ENCODE measurements around the gene NISCH.

NISCH gene

DNA sequence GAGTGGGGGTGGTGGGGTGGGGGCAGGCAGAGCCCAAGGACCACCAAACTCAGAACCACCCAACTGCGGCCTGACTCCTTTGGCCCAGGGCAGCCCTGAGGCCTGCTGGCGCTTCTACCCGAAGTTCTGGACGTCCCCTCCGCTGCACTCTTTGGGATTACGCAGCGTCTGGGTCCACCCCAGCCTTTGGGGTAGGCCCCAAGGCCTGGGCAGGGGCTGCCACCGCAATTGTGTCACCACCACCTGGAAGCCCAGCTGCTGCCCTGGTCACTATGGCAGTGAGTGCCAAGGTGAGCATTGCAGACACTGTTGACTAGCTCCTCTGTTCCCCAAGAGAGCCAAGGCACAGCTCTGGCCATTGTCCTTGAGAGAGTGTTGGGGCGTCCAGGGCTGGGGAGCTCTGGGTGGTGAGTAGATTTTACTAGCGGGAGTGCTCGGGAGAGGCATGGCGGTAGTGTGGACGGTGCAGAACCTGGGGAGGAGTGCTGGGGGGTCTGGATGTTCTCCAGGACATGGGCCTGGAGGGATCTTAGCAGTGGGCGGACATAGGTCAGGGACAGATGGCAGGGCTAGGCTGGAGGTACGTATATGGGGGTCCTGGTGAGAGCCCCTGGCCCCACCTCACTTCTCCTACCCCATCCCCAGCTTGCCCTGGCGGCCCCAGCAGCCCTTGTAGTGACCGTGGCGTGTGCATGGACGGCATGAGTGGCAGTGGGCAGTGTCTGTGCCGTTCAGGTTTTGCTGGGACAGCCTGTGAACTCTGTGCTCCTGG is 65.5 kb downstream of the NISCH start:
- Histone ChIP-seq H3K4me3 (ENCODE audit: low read length) (no peak overlapping the region), H2AFZ (ENCODE audit: low read depth, low read length) (no peak overlapping the region), H3K79me2 (ENCODE audit: low read length) (no peaks in the 10 kb centered on the region), H3K9ac (ENCODE audit: low read length) (no peak overlapping the region), H3K4me2 (ENCODE audit: low read length) (no peak overlapping the region), H3K36me3 (replicated peaks; ENCODE audit: low read depth, low read length) (peaks cover 13% of the 10 kb centered on the region), H4K20me1 (ENCODE audit: insufficient read depth, low read length) (no peaks in the 10 kb centered on the region; the same call in 1 of the 2 replicates), H3K9me3 (ENCODE audit: insufficient read depth, low read length) (no peaks in the 10 kb centered on the region), H3K27me3 (ENCODE audit: low read depth, low read length) (no peaks in the 10 kb centered on the region), H3K4me1 (ENCODE audit: low read length) (no peaks in the 10 kb centered on the region), H3K27ac (ENCODE audit: low read length) (no peak overlapping the region)
- TF ChIP-seq, protein P1, sequence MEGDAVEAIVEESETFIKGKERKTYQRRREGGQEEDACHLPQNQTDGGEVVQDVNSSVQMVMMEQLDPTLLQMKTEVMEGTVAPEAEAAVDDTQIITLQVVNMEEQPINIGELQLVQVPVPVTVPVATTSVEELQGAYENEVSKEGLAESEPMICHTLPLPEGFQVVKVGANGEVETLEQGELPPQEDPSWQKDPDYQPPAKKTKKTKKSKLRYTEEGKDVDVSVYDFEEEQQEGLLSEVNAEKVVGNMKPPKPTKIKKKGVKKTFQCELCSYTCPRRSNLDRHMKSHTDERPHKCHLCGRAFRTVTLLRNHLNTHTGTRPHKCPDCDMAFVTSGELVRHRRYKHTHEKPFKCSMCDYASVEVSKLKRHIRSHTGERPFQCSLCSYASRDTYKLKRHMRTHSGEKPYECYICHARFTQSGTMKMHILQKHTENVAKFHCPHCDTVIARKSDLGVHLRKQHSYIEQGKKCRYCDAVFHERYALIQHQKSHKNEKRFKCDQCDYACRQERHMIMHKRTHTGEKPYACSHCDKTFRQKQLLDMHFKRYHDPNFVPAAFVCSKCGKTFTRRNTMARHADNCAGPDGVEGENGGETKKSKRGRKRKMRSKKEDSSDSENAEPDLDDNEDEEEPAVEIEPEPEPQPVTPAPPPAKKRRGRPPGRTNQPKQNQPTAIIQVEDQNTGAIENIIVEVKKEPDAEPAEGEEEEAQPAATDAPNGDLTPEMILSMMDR (IDR thresholded peaks at IDR 0.05; ENCODE audit: low read depth, low read length): no peak
- TF ChIP-seq EZH2phosphoT487 (IDR thresholded peaks at IDR 0.05; ENCODE audit: low read depth): no peak

DNA sequence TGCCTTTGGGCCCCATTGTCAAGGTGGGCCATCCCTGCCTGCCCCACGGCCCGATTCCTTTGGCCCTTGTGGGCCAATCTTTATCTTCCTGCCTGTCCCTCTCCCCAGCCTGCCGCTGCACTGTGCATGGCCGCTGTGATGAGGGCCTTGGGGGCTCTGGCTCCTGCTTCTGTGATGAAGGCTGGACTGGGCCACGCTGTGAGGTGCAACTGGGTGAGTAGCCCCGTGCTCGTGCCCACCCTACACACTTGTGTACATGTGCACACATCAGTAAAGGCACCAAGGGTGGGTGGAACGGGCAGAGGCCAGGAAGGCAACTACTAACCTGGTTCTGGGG is 66.1 kb downstream of the NISCH start:
- no peak overlapping the region for H3K27ac ChIP-seq (ENCODE audit: low read length)
- no peak overlapping the region for H3K9ac ChIP-seq (ENCODE audit: low read length)
- H3K4me3 ChIP-seq (ENCODE audit: low read length): no peak overlapping the region
- H3K27me3 ChIP-seq (ENCODE audit: low read depth, low read length): no peaks in the 10 kb centered on the region
- H3K4me1 ChIP-seq (ENCODE audit: low read length): no peaks in the 10 kb centered on the region
- no peak overlapping the region for H3K4me2 ChIP-seq (ENCODE audit: low read length)
- TF ChIP-seq EZH2phosphoT487 (IDR thresholded peaks at IDR 0.05; ENCODE audit: low read depth): no peak
- TF ChIP-seq, protein P1 (IDR thresholded peaks at IDR 0.05; ENCODE audit: low read depth, low read length): no peak
- peaks cover 16% of the 10 kb centered on the region for H3K36me3 ChIP-seq (replicated peaks; ENCODE audit: low read depth, low read length)
- H4K20me1 ChIP-seq (ENCODE audit: insufficient read depth, low read length): no peaks in the 10 kb centered on the region; the same call in 1 of the 2 replicates
- no peak overlapping the region for H2AFZ ChIP-seq (ENCODE audit: low read depth, low read length)
- no peaks in the 10 kb centered on the region for H3K9me3 ChIP-seq (ENCODE audit: insufficient read depth, low read length)
- no peaks in the 10 kb centered on the region for H3K79me2 ChIP-seq (ENCODE audit: low read length)

DNA sequence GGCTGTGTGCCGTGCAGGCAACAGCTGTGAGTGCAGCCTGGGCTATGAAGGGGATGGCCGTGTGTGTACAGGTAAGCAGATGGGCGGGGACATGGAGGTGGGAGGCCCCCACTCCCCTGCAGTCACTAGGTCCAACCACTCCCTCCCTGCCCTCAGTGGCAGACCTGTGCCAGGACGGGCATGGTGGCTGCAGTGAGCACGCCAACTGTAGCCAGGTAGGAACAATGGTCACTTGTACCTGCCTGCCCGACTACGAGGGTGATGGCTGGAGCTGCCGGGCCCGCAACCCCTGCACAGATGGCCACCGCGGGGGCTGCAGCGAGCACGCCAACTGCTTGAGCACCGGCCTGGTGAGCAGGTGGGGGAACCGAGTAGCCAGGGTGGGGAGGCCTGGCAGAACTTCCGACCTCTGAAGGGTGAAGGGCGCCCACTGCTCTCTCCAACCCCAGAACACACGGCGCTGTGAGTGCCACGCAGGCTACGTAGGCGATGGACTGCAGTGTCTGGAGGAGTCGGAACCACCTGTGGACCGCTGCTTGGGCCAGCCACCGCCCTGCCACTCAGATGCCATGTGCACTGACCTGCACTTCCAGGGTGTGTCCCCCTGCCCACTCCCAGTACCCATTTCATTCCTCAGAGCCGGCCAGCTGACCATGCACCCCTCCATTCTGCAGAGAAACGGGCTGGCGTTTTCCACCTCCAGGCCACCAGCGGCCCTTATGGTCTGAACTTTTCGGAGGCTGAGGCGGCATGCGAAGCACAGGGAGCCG is 66.7 kb downstream of the NISCH start:
- no peak overlapping the region for H3K4me2 ChIP-seq (ENCODE audit: low read length)
- no peak overlapping the region for H3K27ac ChIP-seq (ENCODE audit: low read length)
- H2AFZ ChIP-seq (ENCODE audit: low read depth, low read length): no peak overlapping the region
- no peaks in the 10 kb centered on the region; the same call in 1 of the 2 replicates for H4K20me1 ChIP-seq (ENCODE audit: insufficient read depth, low read length)
- TF ChIP-seq, protein P1 (IDR thresholded peaks at IDR 0.05; ENCODE audit: low read depth, low read length): no peak
- TF ChIP-seq EZH2phosphoT487 (IDR thresholded peaks at IDR 0.05; ENCODE audit: low read depth): no peak
- H3K27me3 ChIP-seq (ENCODE audit: low read depth, low read length): no peaks in the 10 kb centered on the region
- no peaks in the 10 kb centered on the region for H3K4me1 ChIP-seq (ENCODE audit: low read length)
- H3K9me3 ChIP-seq (ENCODE audit: insufficient read depth, low read length): no peaks in the 10 kb centered on the region
- H3K9ac ChIP-seq (ENCODE audit: low read length): no peak overlapping the region
- H3K36me3 ChIP-seq (replicated peaks; ENCODE audit: low read depth, low read length): peaks cover 16% of the 10 kb centered on the region
- H3K4me3 ChIP-seq (ENCODE audit: low read length): no peak overlapping the region
- H3K79me2 ChIP-seq (ENCODE audit: low read length): no peaks in the 10 kb centered on the region

DNA sequence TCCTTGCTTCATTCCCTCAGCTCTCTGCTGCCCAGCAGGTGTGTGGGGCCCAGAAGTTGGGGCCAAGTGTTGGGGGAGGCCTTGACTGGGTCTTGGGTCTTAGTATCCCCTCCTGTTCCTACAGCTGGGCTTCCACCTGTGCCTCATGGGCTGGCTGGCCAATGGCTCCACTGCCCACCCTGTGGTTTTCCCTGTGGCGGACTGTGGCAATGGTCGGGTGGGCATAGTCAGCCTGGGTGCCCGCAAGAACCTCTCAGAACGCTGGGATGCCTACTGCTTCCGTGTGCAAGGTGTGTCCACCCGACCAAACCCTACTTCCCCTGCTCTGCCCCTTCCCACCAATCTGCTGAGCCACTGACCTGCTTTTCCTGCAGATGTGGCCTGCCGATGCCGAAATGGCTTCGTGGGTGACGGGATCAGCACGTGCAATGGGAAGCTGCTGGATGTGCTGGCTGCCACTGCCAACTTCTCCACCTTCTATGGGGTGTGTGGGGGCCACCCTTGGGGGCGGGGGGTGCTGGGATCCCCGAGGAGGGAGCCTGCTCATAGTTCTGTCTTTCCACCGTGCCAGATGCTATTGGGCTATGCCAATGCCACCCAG is 67.3 kb downstream of the NISCH start:
- Histone ChIP-seq H3K79me2 (ENCODE audit: low read length) (no peaks in the 10 kb centered on the region), H3K36me3 (replicated peaks; ENCODE audit: low read depth, low read length) (peaks cover 22% of the 10 kb centered on the region), H4K20me1 (ENCODE audit: insufficient read depth, low read length) (no peaks in the 10 kb centered on the region; the same call in 1 of the 2 replicates), H2AFZ (ENCODE audit: low read depth, low read length) (no peak overlapping the region), H3K27me3 (ENCODE audit: low read depth, low read length) (no peaks in the 10 kb centered on the region), H3K4me2 (ENCODE audit: low read length) (no peak overlapping the region), H3K27ac (ENCODE audit: low read length) (no peak overlapping the region), H3K9me3 (ENCODE audit: insufficient read depth, low read length) (no peaks in the 10 kb centered on the region), H3K4me3 (ENCODE audit: low read length) (no peak overlapping the region), H3K9ac (ENCODE audit: low read length) (no peak overlapping the region), H3K4me1 (ENCODE audit: low read length) (no peaks in the 10 kb centered on the region)
- TF ChIP-seq, protein P1 (IDR thresholded peaks at IDR 0.05; ENCODE audit: low read depth, low read length): no peak
- no peak for TF ChIP-seq EZH2phosphoT487 (IDR thresholded peaks at IDR 0.05; ENCODE audit: low read depth)

Data from OCI-LY3 (cell line).